Heart left ventricle (tissue), 16 donors: ENCODE measurements around the gene SRC. TPM values are rescaled to one million over a fixed set of nuclear protein-coding genes. Genes with fewer than 3 reads are reported as not detected.

ENCODE experiments used
- ATAC-seq, 4 donors: fragments of 200-7000 bp; cut with Tn5 transposase; one replicate each; pipeline ENCODE4 v1.9.1; 2020 to 2022; ENCODE audit warnings: moderate library complexity in 4 of 4, mild to moderate bottlenecking in 3 of 4, moderate number of reproducible peaks in 1 of 4
- DNase-seq, 5 donors: peaks; one replicate each; pipeline ENCODE4 v3.0.0-alpha.2; 2020
- H3K27ac ChIP-seq, 12 donors: fragments of 200-600 bp; sonication (generic) in 4 of 12; one replicate each; pipeline versions ENCODE4 v1.5.0 to v1.8.0; 2016 to 2022; ENCODE audit warnings: mild to moderate bottlenecking in 2 of 12
- H3K27me3 ChIP-seq, 9 donors: fragments of 200-600 bp; sonication (generic) in 2 of 9; one replicate each; pipeline versions ENCODE4 v1.5.1 to v1.8.0; 2016 to 2022; ENCODE audit warnings: mild to moderate bottlenecking in 3 of 9
- H3K36me3 ChIP-seq, 9 donors: fragments of 200-600 bp; sonication (generic) in 2 of 9; one replicate each; pipeline versions ENCODE4 v1.5.0 to v1.8.0; 2018 to 2022; ENCODE audit warnings: mild to moderate bottlenecking in 2 of 9
- H3K4me1 ChIP-seq, 12 donors: fragments of 200-600 bp; sonication (generic) in 4 of 12; one replicate each; pipeline versions ENCODE4 v1.5.0 to v1.8.0; 2016 to 2022; ENCODE audit warnings: mild to moderate bottlenecking in 3 of 12
- H3K4me3 ChIP-seq, 12 donors: fragments of 200-600 bp; sonication (generic) in 4 of 12; one replicate each; pipeline versions ENCODE4 v1.5.0 to v1.8.0; 2017 to 2022; ENCODE audit warnings: mild to moderate bottlenecking in 9 of 12, moderate library complexity in 4 of 12
- H3K9me3 ChIP-seq, 12 donors: fragments of 200-600 bp; sonication (generic) in 4 of 12; one replicate each; pipeline versions ENCODE4 v1.5.0 to v1.8.0; 2016 to 2022; ENCODE audit warnings: mild to moderate bottlenecking in 1 of 12
- POLR2A ChIP-seq, 2 donors: fragments of 450-650 bp; IDR thresholded peaks; one replicate each; pipeline ENCODE4 v1.6.1; 2017; ENCODE audit warnings: antibody characterized with exemption in 2 of 2, mild to moderate bottlenecking in 2 of 2, moderate library complexity in 2 of 2
- WGBS, 4 donors: extraction: QIAGEN DNeasy Blood & Tissue Kit in 2 of 4; methylation state at CpG; one replicate each; pipeline versions ENCODE4 v1.1.5 to v1.1.7; 2013 to 2018; 5-methylcytosine and 5-hydroxymethylcytosine counted together
- intact Hi-C, 10 donors: fragments of 100-400 bp; cut with DNase I; formaldehyde crosslinking; loops; one replicate each; pipeline versions ENCODE4 v1.11.1 to v1.14.2; 2022
- polyA plus RNA-seq, 2 donors: library from polyadenylated mRNA; stranded (reverse); fragments of 200-250 nt; gene quantifications; one replicate each; pipeline ENCODE4 v1.2.3, GENCODE V29; 2013
- total RNA-seq, 9 donors: library from RNA; depleted of rRNA in 2 of 9; stranded (reverse); fragments of >200 nt in 2 of 9; fragmentation: NEBNext Ultra II Directional in 3 of 9; extraction: Animal tissue kit (Norgen Biotek cat#: 25700) in 3 of 9; gene quantifications; one replicate each; pipeline versions ENCODE4 v1.1.0 to v1.2.4, GENCODE V29; 2016 to 2023
- TF ChIP-seq, protein P1 (sequence below), 12 donors: fragments of 200-600 bp; sonication (generic) in 4 of 12; IDR thresholded peaks; one replicate each; pipeline versions ENCODE4 v1.5.0 to v1.8.0; 2018 to 2022; ENCODE audit warnings: antibody characterized with exemption in 12 of 12, mild to moderate bottlenecking in 5 of 12
- donor health status: ischemic (EF 13 %, LVEDD 7.1; RV severe dilation, severe dysfunction).
- donor health status: healthy with polysubstance abuse.
- donor health status: DM: no; HTN: yes; CAD: no.
- donor health status: DM: no; HTN: no; CAD: no.
- donor health status: ischemic (EF 25% LVEDD 6.9; RV normal size, moderate dysfunction).
- donor health status: ischemic (EF 25% LVEDD 5.7; RV mildly dilated, moderate dysfunction).
- donor health status: healthy.
- donor health status: DM: yes; HTN: yes; CAD: no.
- donor health status: ischemic (EF 35%, LVEDD 5.7; RV mildly dilated, moderate dysfunction).
- donor health status: nonischemic (EF 11% LVEDD 7.7; RV severe dilation, severe dysfunction).
- donor health status: DM: yes; HTN: yes; CAD: no.
- donor health status: PGD.
- donor health status: ischemic (EF 29% LVEDD 5.4; RV normal size, mild dysfunction).
- donor health status: nonischemic (EF 23%, LVEDD 6.1; RV moderate dilation, normal function).

SRC gene
- total and polyA plus RNA-seq, 11 donors: 2.5 to 19.9 (median 5.1) TPM

GRCh38 chr20:37363221-37364012 lies 17.5 kb downstream of the SRC start:
- H3K27ac ChIP-seq: peak overlapping the region in 1 of 12 donors; percentile 20
- H3K4me1 ChIP-seq: peaks cover 0 to 21% (median under 1%) of the 10 kb centered on the region in 12 donors
- 87 to 88% (median 88%) methylated on average over 9 to 24 of the region's 24 CpGs for WGBS, 4 donors
- intact Hi-C loops: no loop called here
- no peak for ATAC-seq
- peak in 1 of 5 donors; percentile 12 for DNase-seq
- TF ChIP-seq, protein P1, sequence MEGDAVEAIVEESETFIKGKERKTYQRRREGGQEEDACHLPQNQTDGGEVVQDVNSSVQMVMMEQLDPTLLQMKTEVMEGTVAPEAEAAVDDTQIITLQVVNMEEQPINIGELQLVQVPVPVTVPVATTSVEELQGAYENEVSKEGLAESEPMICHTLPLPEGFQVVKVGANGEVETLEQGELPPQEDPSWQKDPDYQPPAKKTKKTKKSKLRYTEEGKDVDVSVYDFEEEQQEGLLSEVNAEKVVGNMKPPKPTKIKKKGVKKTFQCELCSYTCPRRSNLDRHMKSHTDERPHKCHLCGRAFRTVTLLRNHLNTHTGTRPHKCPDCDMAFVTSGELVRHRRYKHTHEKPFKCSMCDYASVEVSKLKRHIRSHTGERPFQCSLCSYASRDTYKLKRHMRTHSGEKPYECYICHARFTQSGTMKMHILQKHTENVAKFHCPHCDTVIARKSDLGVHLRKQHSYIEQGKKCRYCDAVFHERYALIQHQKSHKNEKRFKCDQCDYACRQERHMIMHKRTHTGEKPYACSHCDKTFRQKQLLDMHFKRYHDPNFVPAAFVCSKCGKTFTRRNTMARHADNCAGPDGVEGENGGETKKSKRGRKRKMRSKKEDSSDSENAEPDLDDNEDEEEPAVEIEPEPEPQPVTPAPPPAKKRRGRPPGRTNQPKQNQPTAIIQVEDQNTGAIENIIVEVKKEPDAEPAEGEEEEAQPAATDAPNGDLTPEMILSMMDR (IDR thresholded peaks at IDR 0.05): no peak
- no peak for TF ChIP-seq POLR2A (IDR thresholded peaks at IDR 0.05)
- no peak overlapping the region for H3K4me3 ChIP-seq
- no peaks in the 10 kb centered on the region for H3K27me3 ChIP-seq
- peaks cover 0 to 10% (median 0%) of the 10 kb centered on the region in 9 donors for H3K36me3 ChIP-seq
- no peaks in the 10 kb centered on the region for H3K9me3 ChIP-seq

DNA sequence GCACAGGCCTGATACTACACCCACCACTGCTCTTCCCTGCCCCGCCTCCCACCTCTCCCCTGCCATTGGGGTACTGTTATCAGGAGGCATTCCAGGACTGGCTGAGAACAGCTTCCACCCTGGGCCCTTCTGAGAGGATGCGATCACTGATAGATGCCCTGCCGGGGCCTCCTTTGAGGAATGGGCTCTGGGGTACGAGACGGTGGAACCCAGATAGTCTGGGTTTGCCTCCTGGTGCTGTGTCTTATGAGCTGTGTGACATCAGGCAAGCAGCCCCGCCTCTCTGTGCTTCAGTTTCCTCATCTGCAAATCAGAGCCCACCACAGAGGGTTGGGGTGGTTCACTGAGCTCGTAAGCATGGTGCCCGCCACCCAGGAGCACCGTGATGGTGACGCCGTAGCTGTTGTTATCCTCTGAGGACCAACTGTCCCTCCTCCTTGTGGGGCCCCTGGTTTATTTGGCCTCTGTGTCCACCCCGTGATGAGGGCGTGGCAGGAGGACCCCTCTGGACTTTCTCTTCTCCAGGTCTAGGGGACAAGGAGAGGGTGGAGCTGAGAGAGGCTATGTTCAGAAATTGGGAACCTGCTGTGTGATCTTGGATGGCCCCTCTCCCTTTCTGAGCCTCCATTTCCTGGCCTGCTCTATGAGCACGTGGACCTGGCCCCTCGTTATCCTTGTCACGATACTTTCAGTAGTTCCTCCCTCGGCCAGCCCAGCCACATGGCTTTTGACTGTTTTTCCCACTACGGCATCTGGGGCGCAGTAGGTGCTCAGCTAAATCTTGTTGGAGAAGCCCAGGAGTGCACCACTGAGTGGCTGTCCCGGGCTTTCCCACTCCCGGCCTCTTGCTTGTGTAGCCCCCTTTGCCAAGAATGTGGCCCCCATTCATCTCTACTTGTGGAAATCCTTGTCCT lies 18.3 kb downstream of the SRC start:
- intact Hi-C loops: no loop called here
- ATAC-seq: no peak
- H3K27ac ChIP-seq: no peak overlapping the region
- WGBS, 4 donors: 91 to 94% (median 92%) methylated on average over 10 to 21 of the region's 21 CpGs
- no peaks in the 10 kb centered on the region for H3K9me3 ChIP-seq
- H3K4me3 ChIP-seq: no peak overlapping the region
- DNase-seq: peak in 1 of 5 donors; percentile 19
- TF ChIP-seq POLR2A (IDR thresholded peaks at IDR 0.05): no peak
- TF ChIP-seq, protein P1 (IDR thresholded peaks at IDR 0.05): no peak
- H3K27me3 ChIP-seq: no peaks in the 10 kb centered on the region
- peaks cover 0 to 15% (median 0%) of the 10 kb centered on the region in 12 donors for H3K4me1 ChIP-seq
- peaks cover 0 to 10% (median 0%) of the 10 kb centered on the region in 9 donors for H3K36me3 ChIP-seq

GRCh38 chr20:37364927-37365272 lies 19.0 kb downstream of the SRC start:
- Histone ChIP-seq H3K4me3 (no peak overlapping the region), H3K27me3 (no peaks in the 10 kb centered on the region), H3K36me3 (peaks cover 0 to 10% (median 0%) of the 10 kb centered on the region in 9 donors), H3K4me1 (peaks cover 0 to 15% (median 0%) of the 10 kb centered on the region in 12 donors), H3K9me3 (no peaks in the 10 kb centered on the region), H3K27ac (no peak overlapping the region)
- intact Hi-C loops: no loop called here
- peak in 1 of 5 donors; percentile 9 for DNase-seq
- TF ChIP-seq POLR2A (IDR thresholded peaks at IDR 0.05): no peak
- ATAC-seq: no peak
- WGBS, 4 donors: 85 to 92% (median 87%) methylated on average over 3 of the region's 3 CpGs

DNA sequence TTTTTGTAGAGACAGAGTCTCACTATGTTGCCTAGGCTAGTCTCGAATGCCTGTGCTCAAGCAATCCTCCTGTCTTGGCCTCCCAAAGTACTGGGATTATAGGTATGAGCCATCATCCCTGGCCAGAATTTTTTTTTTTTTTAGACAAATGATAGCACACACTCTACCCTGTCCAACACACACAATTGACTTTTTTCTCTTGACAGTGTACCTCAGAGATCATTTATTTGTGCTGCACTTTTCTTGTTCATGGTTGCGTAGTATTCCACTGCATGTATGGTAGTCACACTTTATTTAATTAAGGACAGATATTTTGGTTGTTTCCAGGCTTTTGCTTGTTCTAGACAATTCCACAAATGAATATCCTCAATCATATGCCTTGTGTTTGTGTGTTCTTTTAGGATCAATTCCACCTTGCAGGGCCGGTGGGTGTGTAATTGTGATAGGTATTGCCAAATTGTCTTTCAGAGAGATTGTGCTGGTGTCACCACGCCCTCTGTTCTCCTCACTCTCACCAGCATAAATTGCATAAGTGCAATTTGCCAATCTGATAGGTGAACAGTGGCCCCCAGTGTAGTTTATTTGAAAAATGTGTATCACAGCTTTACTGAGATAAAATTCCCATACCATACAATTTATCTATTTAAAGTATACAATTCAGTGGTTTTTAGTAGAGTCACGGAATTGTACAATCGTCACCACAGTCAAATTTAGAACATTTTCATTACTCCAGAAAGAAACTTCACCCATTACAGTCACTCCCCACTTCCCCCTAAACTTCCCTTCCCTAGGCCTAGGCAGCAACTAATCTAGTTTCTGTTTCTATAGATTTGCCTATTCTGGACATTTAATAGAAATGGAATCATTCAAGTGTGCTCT lies 20.1 kb downstream of the SRC start:
- DNase-seq: no peak
- Histone ChIP-seq H3K4me1 (peaks cover 0 to 15% (median 0%) of the 10 kb centered on the region in 12 donors), H3K27me3 (no peaks in the 10 kb centered on the region), H3K27ac (peak overlapping the region in 2 of 12 donors; percentile 2 to 75), H3K4me3 (no peak overlapping the region), H3K9me3 (no peaks in the 10 kb centered on the region), H3K36me3 (peaks cover 0 to 10% (median 0%) of the 10 kb centered on the region in 9 donors)
- TF ChIP-seq, protein P1 (IDR thresholded peaks at IDR 0.05): no peak
- TF ChIP-seq POLR2A (IDR thresholded peaks at IDR 0.05): no peak
- peak in 1 of 4 donors; percentile 56 for ATAC-seq
- 87 to 88% (median 88%) methylated on average over 6 of the region's 6 CpGs for WGBS, 4 donors
- intact Hi-C loops: no loop called here
